Heart left ventricle (tissue), 13 donors: ENCODE data around the gene ELF3.

ENCODE experiments used
- POLR2A ChIP-seq, 2 donors: fragments of 450-650 bp; IDR thresholded peaks; one replicate each; pipeline ENCODE4 v1.6.1; 2017; ENCODE audit warnings: antibody characterized with exemption in 2 of 2, mild to moderate bottlenecking in 2 of 2, moderate library complexity in 2 of 2
- TF ChIP-seq, protein P1 (sequence below), 12 donors: fragments of 200-600 bp; sonication (generic) in 4 of 12; IDR thresholded peaks; one replicate each; pipeline versions ENCODE4 v1.5.0 to v1.8.0; 2018 to 2022; ENCODE audit warnings: antibody characterized with exemption in 12 of 12, mild to moderate bottlenecking in 5 of 12
- donor health status: ischemic (EF 13 %, LVEDD 7.1; RV severe dilation, severe dysfunction).
- donor health status: DM: no; HTN: yes; CAD: no.
- donor health status: DM: no; HTN: no; CAD: no.
- donor health status: ischemic (EF 25% LVEDD 6.9; RV normal size, moderate dysfunction).
- donor health status: ischemic (EF 25% LVEDD 5.7; RV mildly dilated, moderate dysfunction).
- donor health status: ischemic (EF 35%, LVEDD 5.7; RV mildly dilated, moderate dysfunction).
- donor health status: nonischemic (EF 11% LVEDD 7.7; RV severe dilation, severe dysfunction).
- donor health status: DM: yes; HTN: yes; CAD: no.
- donor health status: PGD.
- donor health status: ischemic (EF 29% LVEDD 5.4; RV normal size, mild dysfunction).
- donor health status: nonischemic (EF 23%, LVEDD 6.1; RV moderate dilation, normal function).

DNA sequence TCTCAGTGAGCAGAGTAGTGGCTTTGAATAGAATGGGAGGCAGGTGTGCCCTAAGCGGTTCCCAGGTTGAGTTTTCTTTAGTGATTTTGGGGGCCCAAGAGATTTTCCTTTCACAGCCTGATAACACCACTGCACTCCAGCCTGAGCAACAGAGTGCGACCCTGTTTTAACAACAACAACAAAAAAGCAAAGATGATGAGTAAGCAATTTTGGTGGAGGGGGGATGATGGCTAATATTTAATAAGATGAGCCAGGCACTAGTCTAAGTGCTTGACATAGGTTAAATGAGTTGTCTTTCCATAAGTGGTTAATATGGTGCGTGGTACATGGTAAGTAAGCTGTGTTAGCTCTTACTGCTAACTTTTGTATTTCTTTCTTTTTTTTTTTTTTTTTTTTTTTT is 25.9 kb upstream of the ELF3 start:
- TF ChIP-seq, protein P1, sequence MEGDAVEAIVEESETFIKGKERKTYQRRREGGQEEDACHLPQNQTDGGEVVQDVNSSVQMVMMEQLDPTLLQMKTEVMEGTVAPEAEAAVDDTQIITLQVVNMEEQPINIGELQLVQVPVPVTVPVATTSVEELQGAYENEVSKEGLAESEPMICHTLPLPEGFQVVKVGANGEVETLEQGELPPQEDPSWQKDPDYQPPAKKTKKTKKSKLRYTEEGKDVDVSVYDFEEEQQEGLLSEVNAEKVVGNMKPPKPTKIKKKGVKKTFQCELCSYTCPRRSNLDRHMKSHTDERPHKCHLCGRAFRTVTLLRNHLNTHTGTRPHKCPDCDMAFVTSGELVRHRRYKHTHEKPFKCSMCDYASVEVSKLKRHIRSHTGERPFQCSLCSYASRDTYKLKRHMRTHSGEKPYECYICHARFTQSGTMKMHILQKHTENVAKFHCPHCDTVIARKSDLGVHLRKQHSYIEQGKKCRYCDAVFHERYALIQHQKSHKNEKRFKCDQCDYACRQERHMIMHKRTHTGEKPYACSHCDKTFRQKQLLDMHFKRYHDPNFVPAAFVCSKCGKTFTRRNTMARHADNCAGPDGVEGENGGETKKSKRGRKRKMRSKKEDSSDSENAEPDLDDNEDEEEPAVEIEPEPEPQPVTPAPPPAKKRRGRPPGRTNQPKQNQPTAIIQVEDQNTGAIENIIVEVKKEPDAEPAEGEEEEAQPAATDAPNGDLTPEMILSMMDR (IDR thresholded peaks at IDR 0.05) = no peak
- no peak for TF ChIP-seq POLR2A (IDR thresholded peaks at IDR 0.05)
